ENCODE measurements around the gene PRSS2. TPM values are rescaled to one million over a fixed set of nuclear protein-coding genes. Genes with fewer than 3 reads are reported as not detected.

The PRSS2 gene
- total and polyA plus RNA-seq, 2 donors (not counting 1 experiment from before 2014, with no cell fraction given), result not detected

DNA sequence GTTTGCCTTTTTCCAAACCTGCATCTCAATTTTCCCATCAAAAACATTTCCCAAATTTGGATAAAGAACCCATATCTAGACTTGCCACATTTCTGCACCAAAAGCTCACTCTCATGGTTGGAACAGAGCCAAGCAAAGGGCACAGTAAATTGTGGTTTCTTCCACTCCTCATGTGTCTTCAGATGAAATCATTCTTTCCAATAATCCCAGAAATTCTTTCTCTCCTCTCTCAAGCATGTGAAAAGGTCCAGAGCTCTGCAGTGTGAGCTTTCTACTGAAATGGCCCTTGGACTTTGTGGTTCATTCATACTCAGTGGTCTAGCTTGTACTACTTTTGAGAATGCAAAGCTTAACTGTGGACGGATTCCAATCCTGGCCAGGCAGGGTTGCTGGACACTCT is 19.8 kb downstream of the PRSS2 start:
- H3K27me3 Mint-ChIP-seq, result no peaks in the 10 kb centered on the region
- TF ChIP-seq CTCF (IDR thresholded peaks at IDR 0.05) (no peak), EZH2 (IDR thresholded peaks at IDR 0.05; ENCODE audit: borderline replicate concordance, insufficient read depth, low read depth, low read length, poor library complexity, severe bottlenecking) (no peak)
- Histone ChIP-seq H3K27me3 (replicated peaks in 1 of 4; ENCODE audit: control extremely low read depth in 1 of 4, control insufficient read depth in 3 of 4, insufficient read depth in 4 of 4, low read length in 3 of 4) (no peaks in the 10 kb centered on the region), H3K79me2 (ENCODE audit: control insufficient read depth, insufficient read depth, low read length) (peaks cover 8% of the 10 kb centered on the region), H2AFZ (ENCODE audit: insufficient read depth, low read depth, low read length, poor library complexity, severe bottlenecking) (no peak overlapping the region), H3K36me3 (replicated peaks in 1 of 2; ENCODE audit: control extremely low read depth in 1 of 2, control insufficient read depth in 1 of 2, extremely low read depth in 1 of 2, insufficient read depth in 2 of 2, low read length in 1 of 2) (no peaks in the 10 kb centered on the region), H3K9ac (ENCODE audit: low read length) (no peak overlapping the region), H4K20me1 (ENCODE audit: control insufficient read depth, insufficient read depth, low read length, poor library complexity, severe bottlenecking) (no peaks in the 10 kb centered on the region), H3K4me2 (replicated peaks; ENCODE audit: low read depth, low read length, poor library complexity, severe bottlenecking) (no peak overlapping the region), H3K9me3 (ENCODE audit: control extremely low read depth in 1 of 3, control insufficient read depth in 2 of 3, insufficient read depth in 1 of 3, low read length in 2 of 3) (no peaks in the 10 kb centered on the region), H3K4me3 (ENCODE audit: control extremely low read depth in 1 of 5, extremely low read depth in 1 of 5, insufficient read depth in 1 of 5, low read depth in 2 of 5, low read length in 4 of 5) (no peak overlapping the region), H3K27ac (ENCODE audit: low read length in 2 of 2) (no peak overlapping the region), H3K4me1 (ENCODE audit: control insufficient read depth in 2 of 2, insufficient read depth in 2 of 2, low read length in 2 of 2) (peaks cover 49 to 58% of the 10 kb centered on the region in 2 donors)
- H3K9me3 Mint-ChIP-seq (ENCODE audit: insufficient read depth), result no peaks in the 10 kb centered on the region
- DNase-seq, result no peak
- CTCF ChIA-PET, result interaction anchor here (1.0 to 32.8 kb wide), 4 partner anchors 20 to 158 kb away, joined by 3 to 1138 read pairs (median 8); no protein-coding TSS in a partner anchor
- H3K4me1 Mint-ChIP-seq, result peaks cover 69% of the 10 kb centered on the region
- POLR2A ChIA-PET, result interaction anchor here (0.8 to 18.8 kb wide), 3 partner anchors 9 to 77 kb away, joined by 3 to 961 read pairs (median 3); no protein-coding TSS in a partner anchor
- H3K4me3 Mint-ChIP-seq, result no peak overlapping the region
- intact Hi-C loops (cut with micrococcal nuclease), result no loop called here
- no peak overlapping the region for H3K27ac Mint-ChIP-seq
- no CpG with 5 or more reads among the region's 1 CpG for WGBS (ENCODE audit: insufficient coverage)
- no peak for ATAC-seq (ENCODE audit: low read depth)

DNA sequence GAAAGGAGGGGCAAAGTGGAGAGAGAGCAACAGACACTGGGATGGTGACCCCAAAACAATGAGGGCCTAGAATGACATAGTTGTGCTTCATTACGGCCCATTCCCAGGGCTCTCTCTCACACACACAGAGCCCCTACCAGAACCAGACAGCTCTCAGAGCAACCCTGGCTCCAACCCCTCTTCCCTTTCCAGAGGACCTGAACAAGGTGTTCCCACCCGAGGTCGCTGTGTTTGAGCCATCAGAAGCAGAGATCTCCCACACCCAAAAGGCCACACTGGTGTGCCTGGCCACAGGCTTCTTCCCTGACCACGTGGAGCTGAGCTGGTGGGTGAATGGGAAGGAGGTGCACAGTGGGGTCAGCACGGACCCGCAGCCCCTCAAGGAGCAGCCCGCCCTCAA is 20.7 kb downstream of the PRSS2 start:
- ATAC-seq (ENCODE audit: low read depth) (no peak), DNase-seq (no peak)
- ChIA-PET CTCF (interaction anchor here (1.0 to 32.8 kb wide), 4 partner anchors 8 to 75 kb away, joined by 3 to 1138 read pairs (median 92); no protein-coding TSS in a partner anchor), POLR2A (interaction anchor here (1.1 to 18.8 kb wide), 2 partner anchors 8 to 19 kb away, joined by 3 to 961 read pairs; no protein-coding TSS in a partner anchor)
- H3K4me3 Mint-ChIP-seq, result no peak overlapping the region
- peak overlapping the region; percentile 75 for H3K27ac Mint-ChIP-seq
- intact Hi-C loops (cut with micrococcal nuclease), result no loop called here
- Histone ChIP-seq H3K27ac (ENCODE audit: low read length in 2 of 2) (no peak overlapping the region), H3K36me3 (replicated peaks in 1 of 2; ENCODE audit: control extremely low read depth in 1 of 2, control insufficient read depth in 1 of 2, extremely low read depth in 1 of 2, insufficient read depth in 2 of 2, low read length in 1 of 2) (no peaks in the 10 kb centered on the region), H3K27me3 (replicated peaks in 1 of 4; ENCODE audit: control extremely low read depth in 1 of 4, control insufficient read depth in 3 of 4, insufficient read depth in 4 of 4, low read length in 3 of 4) (no peaks in the 10 kb centered on the region), H3K4me3 (ENCODE audit: control extremely low read depth in 1 of 5, extremely low read depth in 1 of 5, insufficient read depth in 1 of 5, low read depth in 2 of 5, low read length in 4 of 5) (no peak overlapping the region), H3K9me3 (ENCODE audit: control extremely low read depth in 1 of 3, control insufficient read depth in 2 of 3, insufficient read depth in 1 of 3, low read length in 2 of 3) (no peaks in the 10 kb centered on the region), H3K4me1 (ENCODE audit: control insufficient read depth in 2 of 2, insufficient read depth in 2 of 2, low read length in 2 of 2) (peaks cover 56 to 67% of the 10 kb centered on the region in 2 donors), H3K4me2 (replicated peaks; ENCODE audit: low read depth, low read length, poor library complexity, severe bottlenecking) (no peak overlapping the region), H3K9ac (ENCODE audit: low read length) (no peak overlapping the region), H3K79me2 (ENCODE audit: control insufficient read depth, insufficient read depth, low read length) (peaks cover 17% of the 10 kb centered on the region), H2AFZ (ENCODE audit: insufficient read depth, low read depth, low read length, poor library complexity, severe bottlenecking) (no peak overlapping the region), H4K20me1 (ENCODE audit: control insufficient read depth, insufficient read depth, low read length, poor library complexity, severe bottlenecking) (no peaks in the 10 kb centered on the region)
- no peaks in the 10 kb centered on the region for H3K9me3 Mint-ChIP-seq (ENCODE audit: insufficient read depth)
- H3K27me3 Mint-ChIP-seq, result no peaks in the 10 kb centered on the region
- 100% methylated on average over 1 of the region's 7 CpGs for WGBS (ENCODE audit: insufficient coverage)
- H3K4me1 Mint-ChIP-seq, result peaks cover 78% of the 10 kb centered on the region
- TF ChIP-seq EZH2 (IDR thresholded peaks at IDR 0.05; ENCODE audit: borderline replicate concordance, insufficient read depth, low read depth, low read length, poor library complexity, severe bottlenecking) (no peak), CTCF (IDR thresholded peaks at IDR 0.05) (no peak)
